ENCODE results near the gene ACTR6.

DNA sequence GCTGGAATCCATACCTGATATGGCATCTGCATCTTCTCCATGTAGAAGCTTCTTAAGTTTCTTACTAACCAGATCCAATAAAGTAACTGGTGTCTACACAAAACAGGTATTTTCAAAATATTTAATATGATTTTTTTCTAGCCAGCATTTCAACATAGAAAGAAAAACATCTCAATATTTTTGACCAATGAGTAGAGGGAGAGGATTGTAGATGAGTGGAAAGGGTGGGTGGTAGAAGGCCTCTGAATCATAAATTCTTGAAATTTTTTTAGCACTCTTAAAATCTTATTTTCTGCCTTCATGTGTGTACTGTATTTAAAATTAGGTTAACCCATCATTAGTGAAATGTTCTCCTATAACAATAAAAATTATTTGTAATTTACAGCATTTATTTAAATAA is 48.3 kb downstream of the ACTR6 start:
- no peak for TF ChIP-seq CTCF (IDR thresholded peaks at IDR 0.05)
- TF ChIP-seq POLR2A (IDR thresholded peaks at IDR 0.05) = no peak

All from Peyer's patch (tissue), 4 donors.